Measurements from ENCODE around the gene HESX1. TPM values are rescaled to one million over a fixed set of nuclear protein-coding genes. Genes with fewer than 3 reads are reported as not detected.

HESX1 gene
- total and polyA plus RNA-seq, 2 of the 13 experiments (the other 11 are each of a cell fraction or from before 2014, with no cell fraction given) = 0.57 to 0.75 TPM

GRCh38 chr3:57161915-57162314 lies 37.9 kb downstream of the HESX1 start:
- ChIA-PET CTCF (ENCODE audit: low intra/inter-chr PET ratio, low total read pairs) (no interaction called here), POLR2A (no interaction called here)
- Histone ChIP-seq H3K79me2 (ENCODE audit: insufficient read depth, low read length) (no peaks in the 10 kb centered on the region), H2AFZ (ENCODE audit: low read length) (no peak overlapping the region), H3K4me2 (ENCODE audit: low read depth, low read length) (no peak overlapping the region), H3K27ac (ENCODE audit: extremely low read length, insufficient read depth, low read length) (no peak overlapping the region), H3K4me1 (ENCODE audit: insufficient read depth, low read length) (peaks cover 16% of the 10 kb centered on the region), H4K20me1 (ENCODE audit: insufficient read depth, low read length) (no peaks in the 10 kb centered on the region), H3K36me3 (replicated peaks in 1 of 2; ENCODE audit: control insufficient read depth in 1 of 2, insufficient read depth in 2 of 2, low read length in 2 of 2) (no peaks in the 10 kb centered on the region), H3K9ac (ENCODE audit: insufficient read depth, low read depth, low read length) (no peak overlapping the region), H3K9me3 (ENCODE audit: low read length) (no peaks in the 10 kb centered on the region), H3K4me3 (replicated peaks in 1 of 3; ENCODE audit: insufficient read depth in 1 of 3, low read depth in 2 of 3, low read length in 3 of 3) (no peak overlapping the region), H3K27me3 (ENCODE audit: control insufficient read depth in 1 of 2, insufficient read depth in 2 of 2, low read length in 2 of 2) (peaks cover 7 to 66% of the 10 kb centered on the region in 2 experiments)
- no TSS peak for BruUV-seq (replicated peaks)
- DNase-seq (ENCODE audit: low spot score) (no peak), FAIRE-seq (no peak), ATAC-seq (no peak)
- TF ChIP-seq ZKSCAN5 (CRISPR knock-in tag; IDR thresholded peaks at IDR 0.05) = no peak
- in situ Hi-C loops (cut with HindIII; ENCODE audit: extremely low pct_ligation_motif_present, low pct_unique_long_range_greater_than_20kb) (no loop called here), intact Hi-C loops (cut with micrococcal nuclease; ENCODE audit: unreplicated experiment) (no loop called here)
- WGBS (ENCODE audit: low lambda C conversion rate) = 60% methylated on average over 1 of the region's 1 CpG

DNA sequence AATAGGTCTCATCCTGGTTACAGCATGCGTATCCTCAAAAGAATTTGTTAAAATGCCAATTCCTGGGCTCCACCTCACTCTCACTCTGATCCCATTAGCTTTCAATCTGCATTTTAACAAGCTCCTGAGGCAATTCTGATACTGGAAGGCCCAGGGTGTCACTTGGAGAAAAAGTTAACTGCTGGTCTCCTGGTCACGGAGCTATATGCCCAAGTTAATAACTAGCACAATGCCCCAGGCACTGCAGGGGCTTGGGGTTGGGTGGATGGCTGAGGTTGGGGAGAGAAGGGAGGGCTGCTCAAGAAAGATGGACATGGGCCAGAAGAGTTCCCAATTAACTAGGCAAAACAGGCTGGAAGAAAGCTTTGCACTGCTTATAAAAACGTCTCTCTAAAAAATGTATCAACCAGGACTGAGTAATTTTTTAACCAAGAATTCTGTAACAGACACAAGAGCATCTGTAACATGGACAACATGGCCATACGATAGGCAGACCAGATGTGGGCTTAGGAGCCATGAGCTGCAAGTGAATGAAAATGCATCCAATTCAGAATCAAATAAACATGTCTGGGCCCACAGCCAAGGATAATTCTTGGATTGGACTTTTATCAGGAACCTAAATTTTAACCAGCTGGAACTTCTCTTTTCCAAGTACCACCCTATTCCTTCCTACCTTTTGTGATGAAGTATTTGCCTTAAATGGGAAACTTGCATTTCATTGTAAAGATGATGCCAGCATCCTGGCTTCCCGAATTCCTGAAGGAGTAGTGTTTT lies 38.8 kb downstream of the HESX1 start:
- FAIRE-seq = no peak
- Histone ChIP-seq H2AFZ (ENCODE audit: low read length) (no peak overlapping the region), H3K79me2 (ENCODE audit: insufficient read depth, low read length) (no peaks in the 10 kb centered on the region), H3K4me3 (replicated peaks in 1 of 3; ENCODE audit: insufficient read depth in 1 of 3, low read depth in 2 of 3, low read length in 3 of 3) (no peak overlapping the region), H3K4me1 (ENCODE audit: insufficient read depth, low read length) (peaks cover 13% of the 10 kb centered on the region), H3K9ac (ENCODE audit: insufficient read depth, low read depth, low read length) (no peak overlapping the region), H3K27me3 (ENCODE audit: control insufficient read depth in 1 of 2, insufficient read depth in 2 of 2, low read length in 2 of 2) (peaks cover 7 to 66% of the 10 kb centered on the region in 2 experiments), H3K27ac (ENCODE audit: extremely low read length, insufficient read depth, low read length) (no peak overlapping the region), H4K20me1 (ENCODE audit: insufficient read depth, low read length) (no peaks in the 10 kb centered on the region), H3K4me2 (ENCODE audit: low read depth, low read length) (no peak overlapping the region), H3K9me3 (ENCODE audit: low read length) (no peaks in the 10 kb centered on the region), H3K36me3 (replicated peaks in 1 of 2; ENCODE audit: control insufficient read depth in 1 of 2, insufficient read depth in 2 of 2, low read length in 2 of 2) (no peaks in the 10 kb centered on the region)
- POLR2A ChIA-PET = no interaction called here
- no peak for DNase-seq (ENCODE audit: low spot score)
- BruUV-seq (replicated peaks) = no TSS peak
- TF ChIP-seq RAD21 (CRISPR knock-in tag; IDR thresholded peaks at IDR 0.05) = no peak
- TF ChIP-seq ZNF580 (CRISPR knock-in tag; IDR thresholded peaks at IDR 0.05; ENCODE audit: borderline replicate concordance, low read depth) = no peak
- no peak for TF ChIP-seq RBAK (CRISPR knock-in tag; IDR thresholded peaks at IDR 0.05)
- CTCF ChIA-PET (ENCODE audit: low intra/inter-chr PET ratio, low total read pairs) = no interaction called here
- in situ Hi-C loops (cut with HindIII; ENCODE audit: extremely low pct_ligation_motif_present, low pct_unique_long_range_greater_than_20kb) = no loop called here
- intact Hi-C loops (cut with micrococcal nuclease; ENCODE audit: unreplicated experiment) = no loop called here
- 37% methylated on average over 5 of the region's 5 CpGs for WGBS (ENCODE audit: low lambda C conversion rate)
- ATAC-seq = no peak
